HCT116 (cell line): ENCODE measurements around the gene PGLYRP4. TPM values are rescaled to one million over a fixed set of nuclear protein-coding genes. Genes with fewer than 3 reads are reported as not detected.

Experiments used
- ATAC-seq: fragments of 200-7000 bp; cut with Tn5 transposase; 2 replicates; pipeline ENCODE4 v1.9.1; 2020; ENCODE audit warnings: mild to moderate bottlenecking, moderate library complexity
- BruUV-seq: library from RNA; stranded (reverse); fragments of 400-500 nt; replicated peaks from 2 replicates; lab custom pipeline; 2021; lab: Mats Ljungman, UMichigan
- CTCF ChIA-PET: fragments of 300-600 bp; sonication (Branson Sonifier 250); formaldehyde crosslinking; loops from one replicate; lab custom pipeline; 2021; ENCODE audit warnings: antibody characterized with exemption; lab: Charles Lee
- POLR2A ChIA-PET: fragments of 300-600, 350-600 bp; sonication (Branson Sonifier 250); formaldehyde crosslinking; loops from one replicate; lab custom pipeline; 2021; ENCODE audit warnings: antibody characterized with exemption; lab: Charles Lee
- RAD21 ChIA-PET, 2 experiments: fragments of 300-600 bp; sonication (Branson Sonifier 250); formaldehyde crosslinking; loops; one replicate each; lab custom pipeline; 2023; ENCODE audit warnings: low total read pairs in 2 of 2; ENCODE audit not compliant: uncharacterized antibody in 2 of 2, unreplicated experiment in 2 of 2, low non-redundant PET in 1 of 2; lab: Charles Lee
- DNase-seq: peaks from one replicate; pipeline ENCODE4 v3.0.0-alpha.2; 2010; ENCODE audit warnings: low read depth, low spot score
- H2AFZ ChIP-seq: fragments of 200-600 bp; shearing (Covaris generic), sonication (generic); 2 replicates; pipeline ENCODE4 v1.6.1; 2017; ENCODE audit warnings: low read depth, mixed run types, mixed read lengths, antibody characterized with exemption, low read length; ENCODE audit not compliant: poor library complexity, severe bottlenecking
- H3K27ac ChIP-seq: 2 replicates; pipeline ENCODE4 v1.5.1; 2012; ENCODE audit warnings: low read depth, low read length
- H3K27me3 ChIP-seq: fragments of 200-600 bp; sonication (generic); 2 replicates; pipeline ENCODE4 v1.6.1; 2016; ENCODE audit warnings: mixed run types, low read length, mixed read lengths; ENCODE audit not compliant: insufficient read depth
- H3K36me3 ChIP-seq, 2 experiments: fragments of 200-500 bp in 1 of 2; fragments of 200-600 bp in 1 of 2; sonication (Bioruptor generic) in 1 of 2; sonication (generic) in 1 of 2; 2 replicates each; pipeline versions ENCODE4 v1.5.1 to v1.6.1; 2014 to 2016; ENCODE audit warnings: low read length in 2 of 2, inconsistent platforms in 1 of 2, mixed read lengths in 1 of 2, mixed run types in 1 of 2; ENCODE audit not compliant: insufficient read depth in 2 of 2, control insufficient read depth in 1 of 2
- H3K4me1 ChIP-seq, 2 experiments: fragments of 200-600 bp in 1 of 2; sonication (generic) in 1 of 2; 2 replicates each; pipeline versions ENCODE4 v1.5.1 to v1.6.1; 2012 to 2017; ENCODE audit warnings: low read length in 2 of 2, inconsistent platforms in 1 of 2, mild to moderate bottlenecking in 1 of 2, mixed read lengths in 1 of 2, mixed run types in 1 of 2, moderate library complexity in 1 of 2; ENCODE audit not compliant: insufficient read depth in 2 of 2, control insufficient read depth in 1 of 2
- H3K4me2 ChIP-seq: fragments of 200-600 bp; sonication (generic); 2 replicates; pipeline ENCODE4 v1.6.1; 2017; ENCODE audit warnings: mixed run types, low read length, mixed read lengths
- H3K4me3 ChIP-seq, 2 experiments: fragments of 200-600 bp in 1 of 2; sonication (generic) in 1 of 2; replicated peaks in 1 of 2; 2 replicates each; pipeline ENCODE4 v1.5.1; 2011 to 2016; ENCODE audit warnings: low read length in 2 of 2, control low read depth in 1 of 2, low read depth in 1 of 2, mild to moderate bottlenecking in 1 of 2, mixed read lengths in 1 of 2, mixed run types in 1 of 2
- H3K79me2 ChIP-seq: fragments of 200-600 bp; sonication (generic); 2 replicates; pipeline ENCODE4 v1.6.1; 2017; ENCODE audit warnings: mild to moderate bottlenecking, mixed run types, low read length, moderate library complexity, mixed read lengths; ENCODE audit not compliant: insufficient read depth
- H3K9ac ChIP-seq: fragments of 200-600 bp; sonication (generic); 2 replicates; pipeline ENCODE4 v1.6.1; 2016; ENCODE audit warnings: low read length, mixed read lengths
- H3K9me2 ChIP-seq: fragments of 200-600 bp; sonication (generic), shearing (Covaris generic); 2 replicates; pipeline ENCODE4 v1.6.1; 2017; ENCODE audit warnings: mixed run types, mild to moderate bottlenecking, moderate library complexity; ENCODE audit not compliant: insufficient read depth
- H3K9me3 ChIP-seq, 2 experiments: fragments of 200-500 bp in 1 of 2; fragments of 200-600 bp in 1 of 2; sonication (Bioruptor generic) in 1 of 2; sonication (generic) in 1 of 2; 2 replicates each; pipeline ENCODE4 v1.6.1; 2014 to 2017; ENCODE audit warnings: low read length in 2 of 2, mixed read lengths in 2 of 2, inconsistent platforms in 1 of 2, low read depth in 1 of 2, mild to moderate bottlenecking in 1 of 2, mixed run types in 1 of 2, moderate library complexity in 1 of 2; ENCODE audit not compliant: control insufficient read depth in 1 of 2, insufficient read depth in 1 of 2
- H4K20me1 ChIP-seq: fragments of 200-600 bp; sonication (generic), shearing (Covaris generic); 2 replicates; pipeline ENCODE4 v1.6.1; 2017; ENCODE audit warnings: mixed run types, mild to moderate bottlenecking, moderate library complexity; ENCODE audit not compliant: insufficient read depth
- ATF3 ChIP-seq: IDR thresholded peaks from 2 replicates; pipeline ENCODE4 v1.6.1; 2012
- CEBPB ChIP-seq: IDR thresholded peaks from 2 replicates; pipeline ENCODE4 v1.6.1; 2012; ENCODE audit warnings: low read depth
- EGR1 ChIP-seq: IDR thresholded peaks from 2 replicates; pipeline ENCODE4 v1.6.1; 2012; ENCODE audit warnings: low read depth
- ELF1 ChIP-seq: IDR thresholded peaks from 2 replicates; pipeline ENCODE4 v1.6.1; 2012; ENCODE audit warnings: low read depth, borderline replicate concordance
- EZH2 ChIP-seq: fragments of 200-600 bp; sonication (generic); IDR thresholded peaks from 2 replicates; pipeline ENCODE4 v1.6.1; 2017; ENCODE audit warnings: antibody characterized with exemption, mixed run types
- FOSL1 ChIP-seq: IDR thresholded peaks from 2 replicates; pipeline ENCODE4 v1.6.1; 2012; ENCODE audit warnings: low read depth
- JUND ChIP-seq: IDR thresholded peaks from 2 replicates; pipeline ENCODE4 v1.6.1; 2012
- MAX ChIP-seq: IDR thresholded peaks from 2 replicates; pipeline ENCODE4 v1.6.1; 2012
- POLR2AphosphoS5 ChIP-seq: IDR thresholded peaks from 2 replicates; pipeline ENCODE4 v1.6.1; 2011; ENCODE audit warnings: mild to moderate bottlenecking, low read depth, low read length, moderate library complexity
- RAD21 ChIP-seq: IDR thresholded peaks from 2 replicates; pipeline ENCODE4 v1.6.1; 2012; ENCODE audit warnings: low read depth, mild to moderate bottlenecking
- REST ChIP-seq: IDR thresholded peaks from 2 replicates; pipeline ENCODE4 v1.6.1; 2012; ENCODE audit warnings: low read depth
- SIN3A ChIP-seq: IDR thresholded peaks from 2 replicates; pipeline ENCODE4 v1.6.1; 2012; ENCODE audit warnings: low read depth
- SP1 ChIP-seq: IDR thresholded peaks from 2 replicates; pipeline ENCODE4 v1.6.1; 2012; ENCODE audit warnings: low read depth
- SRF ChIP-seq: IDR thresholded peaks from 2 replicates; pipeline ENCODE4 v1.6.1; 2012; ENCODE audit warnings: low read depth
- TCF7L2 ChIP-seq: IDR thresholded peaks from 2 replicates; pipeline ENCODE4 v1.7.0; 2011; ENCODE audit warnings: borderline replicate concordance, inconsistent platforms; ENCODE audit not compliant: insufficient read depth, insufficient read length; ENCODE audit errors: extremely low read depth
- ZFX ChIP-seq: fragments of 450-650 bp; IDR thresholded peaks from 2 replicates; pipeline ENCODE4 v1.6.1; 2017
- ZNF274 ChIP-seq: fragments of 200-500 bp; sonication (Bioruptor generic); IDR thresholded peaks from 2 replicates; pipeline ENCODE4 v1.6.1; 2014; ENCODE audit warnings: mild to moderate bottlenecking, low read depth, low read length, inconsistent platforms
- intact Hi-C: fragments of 100-400 bp; cut with micrococcal nuclease; formaldehyde crosslinking; loops from 2 replicates; pipeline ENCODE4 v1.10.0; 2022
- total RNA-seq: library from RNA; stranded (reverse); gene quantifications from one replicate; pipeline ENCODE4 v1.2.1, GENCODE V29; 2021; ENCODE audit not compliant: unreplicated experiment

The PGLYRP4 gene
- total RNA-seq, 1 experiment from 2014 or later = not detected

- ChIA-PET RAD21 (no interaction called here), POLR2A (no interaction called here), CTCF (no interaction called here)
- Histone ChIP-seq H3K4me1 (no peaks in the 10 kb centered on the region), H3K27ac (no peak overlapping the region), H3K36me3 (no peaks in the 10 kb centered on the region), H2AFZ (no peak overlapping the region), H4K20me1 (no peaks in the 10 kb centered on the region), H3K79me2 (no peaks in the 10 kb centered on the region), H3K4me2 (no peak overlapping the region), H3K9me3 (no peaks in the 10 kb centered on the region), H3K27me3 (peaks cover 70% of the 10 kb centered on the region), H3K9me2 (no peaks in the 10 kb centered on the region), H3K9ac (no peak overlapping the region), H3K4me3 (no peak overlapping the region)
- no peak for ATAC-seq
- no peak for DNase-seq
- BruUV-seq = no TSS peak
- TF ChIP-seq JUND = no peak
- TF ChIP-seq ATF3 = no peak
- TF ChIP-seq ELF1 = no peak
- no peak for TF ChIP-seq CEBPB
- no peak for TF ChIP-seq EGR1
- TF ChIP-seq EZH2 = no peak
- intact Hi-C loops = no loop called here
Measured at GRCh38 chr1:153397051-153397923, 48.6 kb upstream of the PGLYRP4 start.

- Histone ChIP-seq H3K9me3 (no peaks in the 10 kb centered on the region), H3K4me3 (no peak overlapping the region), H3K27ac (no peak overlapping the region), H3K79me2 (no peaks in the 10 kb centered on the region), H2AFZ (no peak overlapping the region), H4K20me1 (no peaks in the 10 kb centered on the region), H3K9me2 (no peaks in the 10 kb centered on the region), H3K9ac (no peak overlapping the region), H3K36me3 (no peaks in the 10 kb centered on the region), H3K4me2 (no peak overlapping the region), H3K4me1 (no peaks in the 10 kb centered on the region), H3K27me3 (peaks cover 70% of the 10 kb centered on the region)
- no TSS peak for BruUV-seq
- ChIA-PET CTCF (no interaction called here), POLR2A (no interaction called here), RAD21 (no interaction called here)
- ATAC-seq = no peak
- intact Hi-C loops = no loop called here
- DNase-seq = no peak
- TF ChIP-seq RAD21 (no peak), SRF (no peak), SIN3A (no peak), ATF3 (no peak), EGR1 (no peak), REST (no peak), ZFX (no peak), ELF1 (no peak), FOSL1 (no peak), MAX (no peak), POLR2AphosphoS5 (no peak), CEBPB (no peak), SP1 (no peak), ZNF274 (no peak), TCF7L2 (no peak)
Measured at GRCh38 chr1:153396461-153396860, 47.8 kb upstream of the PGLYRP4 start.
